GM12892 (cell line): Measurements from ENCODE around the gene UBFD1.

Experiments used
- POLR2A ChIP-seq: IDR thresholded peaks from 2 replicates; pipeline ENCODE4 v1.6.1; 2011; ENCODE audit warnings: low read depth, low read length, control low read depth
- POLR2AphosphoS5 ChIP-seq: IDR thresholded peaks from 2 replicates; pipeline ENCODE4 v1.6.1; 2011; ENCODE audit warnings: low read depth, low read length, control low read depth

DNA sequence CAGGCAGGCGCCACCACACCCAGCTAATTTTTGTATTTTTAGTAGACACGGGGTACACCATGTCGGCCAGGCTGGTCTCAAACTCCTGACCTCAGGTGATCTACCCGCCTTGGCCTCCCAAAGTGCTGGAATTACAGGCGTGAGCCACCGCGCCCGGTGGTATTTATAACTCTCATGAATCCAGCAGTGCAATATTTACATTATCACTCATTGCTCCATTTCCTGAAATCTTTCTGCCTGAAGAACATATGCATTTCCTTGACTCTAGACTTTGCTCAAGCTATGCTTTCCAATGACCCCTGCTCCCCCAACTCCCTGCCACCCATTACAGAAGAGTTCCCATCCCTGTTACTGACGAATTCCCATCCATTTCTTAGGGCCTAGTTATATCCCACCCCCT, 58.3 kb downstream of the UBFD1 start:
- TF ChIP-seq POLR2A (no peak), POLR2AphosphoS5 (no peak)
